OCI-LY7 (cell line): Measurements from ENCODE around the gene EPS8L2. TPM values are rescaled to one million over a fixed set of nuclear protein-coding genes. Genes with fewer than 3 reads are reported as not detected.

Source experiments
- BruUV-seq: library from RNA; stranded (reverse); fragments of 400-500 nt; replicated peaks from 2 replicates; lab custom pipeline; 2021; lab: Mats Ljungman, UMichigan
- CTCF ChIA-PET: fragments of 300-600 bp; sonication (Branson Sonifier 250); formaldehyde crosslinking; loops from one replicate; lab custom pipeline; 2022; ENCODE audit warnings: antibody characterized with exemption; ENCODE audit not compliant: unreplicated experiment; lab: Charles Lee
- POLR2A ChIA-PET: fragments of 300-600 bp; sonication (Branson Sonifier 250); formaldehyde crosslinking; loops from one replicate; lab custom pipeline; 2022; ENCODE audit warnings: antibody characterized with exemption; lab: Charles Lee
- DNase-seq: peaks from one replicate; pipeline ENCODE4 v3.0.0-alpha.2; 2015; ENCODE audit warnings: low spot score
- H2AFZ ChIP-seq: fragments of 200-600 bp; sonication (generic), shearing (Covaris generic); 2 replicates; pipeline ENCODE4 v1.6.1; 2014; ENCODE audit warnings: mild to moderate bottlenecking, antibody characterized with exemption, low read length, moderate library complexity
- H3K27ac ChIP-seq: fragments of 200-600 bp; sonication (generic); 2 replicates; pipeline ENCODE4 v1.5.1; 2014; ENCODE audit warnings: mixed run types, low read depth, mild to moderate bottlenecking, moderate library complexity, low read length, inconsistent platforms; ENCODE audit not compliant: poor library complexity, severe bottlenecking
- H3K36me3 ChIP-seq: fragments of 200-600 bp; sonication (generic); 2 replicates; pipeline ENCODE4 v1.6.1; 2014; ENCODE audit warnings: mild to moderate bottlenecking, antibody characterized with exemption, low read length, moderate library complexity, mixed read lengths; ENCODE audit not compliant: insufficient read depth
- H3K4me1 ChIP-seq: fragments of 200-600 bp; sonication (generic); 2 replicates; pipeline ENCODE4 v1.5.1; 2014; ENCODE audit warnings: mild to moderate bottlenecking, low read length; ENCODE audit not compliant: insufficient read depth, poor library complexity, severe bottlenecking
- H3K4me2 ChIP-seq: fragments of 200-600 bp; sonication (generic); 2 replicates; pipeline ENCODE4 v1.6.1; 2014; ENCODE audit warnings: mild to moderate bottlenecking, low read length
- H3K4me3 ChIP-seq: fragments of 200-600 bp; sonication (generic); 2 replicates; pipeline ENCODE4 v1.5.1; 2014; ENCODE audit warnings: mild to moderate bottlenecking, low read depth, low read length; ENCODE audit not compliant: poor library complexity, severe bottlenecking
- H3K79me2 ChIP-seq: fragments of 200-600 bp; sonication (generic); 2 replicates; pipeline ENCODE4 v1.6.1; 2016; ENCODE audit warnings: low read depth, mild to moderate bottlenecking, low read length, moderate library complexity, mixed read lengths; ENCODE audit not compliant: insufficient read depth
- H3K9me2 ChIP-seq: fragments of 200-600 bp; sonication (generic); 2 replicates; pipeline ENCODE4 v1.6.1; 2016; ENCODE audit warnings: mild to moderate bottlenecking, low read length, mixed read lengths; ENCODE audit not compliant: insufficient read depth
- H3K9me3 ChIP-seq: fragments of 200-600 bp; sonication (generic); 2 replicates; pipeline ENCODE4 v1.6.1; 2014; ENCODE audit warnings: mild to moderate bottlenecking, mixed run types, low read length, mixed read lengths
- H4K20me1 ChIP-seq: fragments of 200-600 bp; sonication (generic); 2 replicates; pipeline ENCODE4 v1.6.1; 2014; ENCODE audit warnings: mild to moderate bottlenecking, antibody characterized with exemption, low read length, moderate library complexity, mixed read lengths; ENCODE audit not compliant: insufficient read depth
- EZH2phosphoT487 ChIP-seq: fragments of 200-600 bp; sonication (generic); IDR thresholded peaks from 2 replicates; pipeline ENCODE4 v1.6.1; 2018; ENCODE audit warnings: low read depth, borderline replicate concordance, mild to moderate bottlenecking, mixed run types, antibody characterized with exemption, low read length, moderate library complexity, mixed read lengths
- intact Hi-C: fragments of 100-400 bp; cut with micrococcal nuclease; formaldehyde crosslinking; loops from one replicate; pipeline ENCODE4 v1.10.0; 2022; ENCODE audit not compliant: unreplicated experiment
- total RNA-seq, 2 experiments: library from RNA; depleted of rRNA in 1 of 2; stranded (reverse); fragments of >200 nt in 1 of 2; shearing (Covaris generic) in 1 of 2; gene quantifications; 2 replicates each; pipeline ENCODE4 v1.2.3, GENCODE V29; 2014 to 2022
- TF ChIP-seq, protein P1 (sequence below): fragments of 200-600 bp; sonication (generic); conservative IDR thresholded peaks from 2 replicates; pipeline ENCODE4 v1.5.1; 2014; ENCODE audit warnings: mild to moderate bottlenecking, antibody characterized with exemption, low read length, moderate library complexity, mixed read lengths

Gene EPS8L2
- total RNA-seq, 2 experiments from 2014 or later, result 3.8 to 7.1 TPM

DNA sequence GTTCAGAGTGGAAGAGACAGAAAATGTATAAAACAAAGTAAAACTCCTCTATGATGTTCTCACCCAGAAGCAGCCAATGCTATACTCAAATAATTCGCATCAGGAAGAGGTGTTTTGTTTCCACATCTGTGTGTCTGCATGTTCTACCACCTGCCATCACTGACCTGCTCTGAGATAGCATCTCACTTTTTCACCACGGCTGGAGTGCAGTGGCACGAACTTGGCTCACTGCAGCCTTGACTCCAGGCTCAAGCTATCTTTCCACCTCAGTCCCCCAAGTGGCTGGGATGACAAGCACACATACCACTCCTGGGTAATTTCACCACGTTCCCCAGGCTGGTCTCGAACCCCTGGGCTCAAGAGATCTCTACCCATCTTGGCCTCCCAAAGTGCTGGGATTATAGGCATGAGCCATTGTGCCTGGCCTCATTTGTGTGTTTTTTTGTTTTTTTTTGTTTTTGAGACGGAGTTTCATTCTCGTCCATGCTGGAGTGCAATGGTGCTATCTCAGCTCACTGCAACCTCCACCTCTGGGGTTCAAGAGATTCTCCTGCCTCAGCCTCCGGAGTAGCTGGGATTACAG is 55.6 kb downstream of the EPS8L2 start:
- H3K27ac ChIP-seq, result no peak overlapping the region
- no peak overlapping the region for H3K4me2 ChIP-seq
- no TSS peak for BruUV-seq
- no peaks in the 10 kb centered on the region for H3K4me1 ChIP-seq
- peaks cover 4% of the 10 kb centered on the region; the same call in 1 of the 2 replicates for H4K20me1 ChIP-seq
- H3K9me3 ChIP-seq, result no peaks in the 10 kb centered on the region
- H3K79me2 ChIP-seq, result no peaks in the 10 kb centered on the region
- no peaks in the 10 kb centered on the region for H3K9me2 ChIP-seq
- DNase-seq, result no peak
- H3K4me3 ChIP-seq, result no peak overlapping the region
- no peak overlapping the region for H2AFZ ChIP-seq
- POLR2A ChIA-PET, result no interaction called here
- peaks cover 98% of the 10 kb centered on the region for H3K36me3 ChIP-seq
- TF ChIP-seq, protein P1, sequence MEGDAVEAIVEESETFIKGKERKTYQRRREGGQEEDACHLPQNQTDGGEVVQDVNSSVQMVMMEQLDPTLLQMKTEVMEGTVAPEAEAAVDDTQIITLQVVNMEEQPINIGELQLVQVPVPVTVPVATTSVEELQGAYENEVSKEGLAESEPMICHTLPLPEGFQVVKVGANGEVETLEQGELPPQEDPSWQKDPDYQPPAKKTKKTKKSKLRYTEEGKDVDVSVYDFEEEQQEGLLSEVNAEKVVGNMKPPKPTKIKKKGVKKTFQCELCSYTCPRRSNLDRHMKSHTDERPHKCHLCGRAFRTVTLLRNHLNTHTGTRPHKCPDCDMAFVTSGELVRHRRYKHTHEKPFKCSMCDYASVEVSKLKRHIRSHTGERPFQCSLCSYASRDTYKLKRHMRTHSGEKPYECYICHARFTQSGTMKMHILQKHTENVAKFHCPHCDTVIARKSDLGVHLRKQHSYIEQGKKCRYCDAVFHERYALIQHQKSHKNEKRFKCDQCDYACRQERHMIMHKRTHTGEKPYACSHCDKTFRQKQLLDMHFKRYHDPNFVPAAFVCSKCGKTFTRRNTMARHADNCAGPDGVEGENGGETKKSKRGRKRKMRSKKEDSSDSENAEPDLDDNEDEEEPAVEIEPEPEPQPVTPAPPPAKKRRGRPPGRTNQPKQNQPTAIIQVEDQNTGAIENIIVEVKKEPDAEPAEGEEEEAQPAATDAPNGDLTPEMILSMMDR, result no peak
- no peak for TF ChIP-seq EZH2phosphoT487
- CTCF ChIA-PET, result no interaction called here
- intact Hi-C loops, result no loop called here

DNA sequence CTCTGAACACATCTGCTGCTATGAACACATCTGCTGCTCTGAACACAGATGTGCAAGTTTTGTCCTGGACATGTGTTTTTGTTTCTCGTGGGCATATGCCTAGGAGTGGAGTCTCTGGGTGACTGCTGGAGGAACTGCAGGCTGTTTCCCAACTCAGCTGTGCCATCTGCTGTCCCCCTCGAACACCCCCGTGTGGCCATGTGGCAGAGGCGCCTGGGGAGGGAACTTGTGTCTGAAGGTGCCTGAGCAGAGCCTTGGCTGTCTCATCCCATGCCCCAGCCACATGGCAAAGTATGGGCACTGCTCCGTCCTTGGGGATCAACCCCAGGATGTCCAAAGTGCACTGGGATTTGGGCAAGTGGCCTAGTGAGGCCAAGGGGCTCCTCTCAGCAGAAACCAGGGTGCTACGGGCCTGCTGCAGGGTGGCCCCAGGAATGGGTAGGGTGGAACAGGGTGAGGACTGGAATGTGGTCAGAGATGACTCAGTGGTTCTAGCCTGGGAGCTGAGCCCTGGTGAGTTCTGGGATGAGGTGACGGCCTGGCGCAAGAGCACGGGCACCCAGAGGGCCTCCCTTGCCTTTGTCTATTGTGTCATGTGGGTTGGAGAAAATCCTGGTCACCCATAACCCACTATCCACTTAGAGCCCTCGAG is 56.5 kb downstream of the EPS8L2 start:
- Histone ChIP-seq H3K27ac (no peak overlapping the region), H3K4me1 (no peaks in the 10 kb centered on the region), H2AFZ (no peak overlapping the region), H3K9me3 (no peaks in the 10 kb centered on the region), H3K36me3 (peaks cover 98% of the 10 kb centered on the region), H4K20me1 (peaks cover 4% of the 10 kb centered on the region; the same call in 1 of the 2 replicates), H3K9me2 (no peaks in the 10 kb centered on the region), H3K4me3 (no peak overlapping the region), H3K79me2 (no peaks in the 10 kb centered on the region), H3K4me2 (no peak overlapping the region)
- CTCF ChIA-PET, result no interaction called here
- TF ChIP-seq, protein P1, result peak; percentile 39; the same call in 1 of the 2 replicates
- TF ChIP-seq EZH2phosphoT487, result no peak
- POLR2A ChIA-PET, result no interaction called here
- BruUV-seq, result no TSS peak
- intact Hi-C loops, result no loop called here
- peak; percentile 43 for DNase-seq

DNA sequence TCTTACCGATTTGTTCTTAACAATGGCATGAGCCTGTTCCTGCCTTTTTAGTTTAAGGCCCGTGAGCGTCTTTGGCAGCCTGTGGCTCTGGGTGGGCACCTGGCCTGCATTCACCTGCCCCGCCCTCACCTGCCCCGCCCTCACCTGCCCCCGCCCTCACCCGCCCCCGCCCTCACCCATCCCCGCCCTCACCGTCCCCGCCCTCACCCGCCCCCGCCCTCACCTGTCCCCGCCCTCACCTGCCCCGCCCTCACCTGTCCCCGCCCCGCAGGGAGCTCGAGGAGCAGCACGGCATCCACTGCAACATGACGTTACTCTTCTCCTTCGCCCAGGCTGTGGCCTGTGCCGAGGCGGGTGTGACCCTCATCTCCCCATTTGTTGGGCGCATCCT is 57.0 kb downstream of the EPS8L2 start:
- no peak for DNase-seq
- H3K9me2 ChIP-seq, result no peaks in the 10 kb centered on the region
- no peak for TF ChIP-seq EZH2phosphoT487
- TF ChIP-seq, protein P1, result no peak
- no peak overlapping the region for H3K4me2 ChIP-seq
- BruUV-seq, result no TSS peak
- ChIA-PET POLR2A (no interaction called here), CTCF (interaction anchor here (1.7 kb wide), 1 partner anchor 14 kb away, joined by 4 read pairs; no protein-coding TSS in a partner anchor)
- H3K27ac ChIP-seq, result no peak overlapping the region
- intact Hi-C loops, result no loop called here
- no peaks in the 10 kb centered on the region for H3K9me3 ChIP-seq
- no peak overlapping the region for H2AFZ ChIP-seq
- no peaks in the 10 kb centered on the region for H3K4me1 ChIP-seq
- peaks cover 95% of the 10 kb centered on the region for H3K36me3 ChIP-seq
- peaks cover 4% of the 10 kb centered on the region; the same call in 1 of the 2 replicates for H4K20me1 ChIP-seq
- H3K4me3 ChIP-seq, result no peak overlapping the region
- no peaks in the 10 kb centered on the region for H3K79me2 ChIP-seq
